Stimulated activated naive CD8-positive, alpha-beta T cell treated with anti-CD3 and anti-CD28 coated beads, Interleukin-15, Interleukin-2, amounts not matched to agents 100 ng/mL and 50 ng/mL, for 24 hours (primary cell): Measurements from ENCODE around the gene PPIA.

Experiments used
- H3K27ac Mint-ChIP-seq: one replicate; pipeline ENCODE4 v1.8.0; 2021; ENCODE audit warnings: mild to moderate bottlenecking, mixed read lengths
- H3K27me3 Mint-ChIP-seq: one replicate; pipeline ENCODE4 v1.8.0; 2021; ENCODE audit warnings: mixed read lengths
- H3K36me3 Mint-ChIP-seq: one replicate; pipeline ENCODE4 v1.8.0; 2021; ENCODE audit warnings: low read depth, mixed read lengths
- H3K4me1 Mint-ChIP-seq: one replicate; pipeline ENCODE4 v1.8.0; 2021; ENCODE audit warnings: low read depth, mixed read lengths
- H3K4me3 Mint-ChIP-seq: one replicate; pipeline ENCODE4 v1.8.0; 2021; ENCODE audit warnings: mild to moderate bottlenecking, mixed read lengths
- H3K9me3 Mint-ChIP-seq: one replicate; pipeline ENCODE4 v1.8.0; 2021; ENCODE audit warnings: mixed read lengths

Gene PPIA

DNA sequence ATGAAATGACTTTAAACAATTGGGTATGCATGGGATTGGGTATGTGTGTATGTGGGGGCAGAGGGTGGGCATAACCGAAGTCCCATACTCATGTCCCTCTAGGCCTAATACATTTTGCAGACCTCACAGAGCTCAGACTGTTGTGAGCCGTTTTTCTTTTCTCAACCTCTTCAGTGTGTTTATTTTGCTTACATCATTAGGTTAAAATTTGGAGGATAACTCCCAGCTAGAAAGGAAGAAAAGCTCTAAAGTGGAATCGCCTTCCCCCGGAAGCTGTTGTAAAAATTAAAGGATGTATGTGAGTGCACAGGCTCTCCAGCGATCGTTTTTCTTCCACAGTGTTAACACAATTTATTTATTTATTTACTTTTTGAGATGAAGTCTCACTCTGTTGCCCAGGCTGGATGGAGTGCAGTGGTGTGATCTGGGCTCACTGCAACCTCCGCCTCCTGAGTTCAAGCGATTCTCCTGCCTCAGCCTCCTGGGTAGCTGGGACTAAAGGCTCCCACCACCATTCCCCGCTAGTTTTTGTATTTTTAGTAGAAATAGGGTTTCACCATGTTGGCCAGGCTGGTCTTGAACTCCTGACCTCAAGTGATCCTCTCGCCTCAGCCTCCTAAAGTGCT lies 52.9 kb downstream of the PPIA start:
- Mint-ChIP-seq H3K4me3 (peak overlapping the region; percentile 99), H3K36me3 (no peaks in the 10 kb centered on the region), H3K4me1 (peaks cover 55% of the 10 kb centered on the region), H3K27ac (peak overlapping the region; percentile 98), H3K9me3 (no peaks in the 10 kb centered on the region), H3K27me3 (no peaks in the 10 kb centered on the region)

DNA sequence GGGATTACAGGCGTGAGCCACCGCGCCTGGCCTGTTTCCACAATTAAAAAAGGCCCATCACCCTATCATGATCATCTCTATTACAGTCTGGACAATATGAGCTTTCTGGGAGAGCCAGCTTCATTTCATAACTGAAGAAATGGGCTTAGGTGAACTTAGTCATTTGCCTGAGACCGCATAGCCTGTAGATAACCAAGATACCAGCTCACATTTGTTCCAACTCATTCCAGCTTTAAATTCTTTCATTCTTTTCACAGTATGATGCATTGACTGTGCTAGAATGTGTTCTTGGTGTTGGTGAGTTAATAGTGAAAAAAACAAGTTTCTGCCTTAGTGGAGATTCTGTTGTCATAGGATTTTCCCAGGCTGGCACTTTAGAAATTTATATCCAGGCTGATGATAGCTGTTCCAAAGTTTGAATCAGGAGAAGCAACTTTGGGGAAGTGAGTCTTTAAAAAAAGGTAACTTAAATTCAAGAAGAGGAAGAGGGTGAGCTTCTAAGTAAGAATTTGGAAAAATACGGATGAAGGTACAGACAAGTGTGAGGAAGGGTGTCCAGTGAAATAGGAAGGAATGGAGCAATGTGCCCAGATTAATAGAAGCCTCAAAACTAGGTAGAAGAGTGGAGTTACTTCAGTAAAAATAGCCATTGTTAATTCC lies 53.5 kb downstream of the PPIA start:
- Mint-ChIP-seq H3K27me3 (no peaks in the 10 kb centered on the region), H3K9me3 (no peaks in the 10 kb centered on the region), H3K4me1 (peaks cover 48% of the 10 kb centered on the region), H3K36me3 (no peaks in the 10 kb centered on the region), H3K4me3 (peak overlapping the region; percentile 99), H3K27ac (peak overlapping the region; percentile 8)

DNA sequence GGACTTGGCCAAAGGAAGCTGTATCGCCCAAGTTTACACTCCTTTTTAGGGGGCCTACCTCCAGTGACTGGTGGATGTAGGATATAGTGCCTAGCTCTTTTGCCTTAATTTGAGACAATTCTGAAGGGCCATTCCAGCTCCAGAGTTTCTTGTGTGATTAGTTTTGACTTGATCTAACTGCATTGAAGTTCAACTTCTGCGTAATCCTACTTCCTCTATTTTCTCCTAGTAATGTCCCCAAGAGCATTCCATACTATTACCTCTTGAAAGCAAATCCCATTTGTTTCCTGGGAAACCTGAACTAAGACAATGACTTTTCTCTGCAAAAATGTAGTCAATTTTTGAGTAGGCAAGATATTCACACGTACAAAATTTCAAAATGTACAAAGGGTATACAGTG lies 56.1 kb downstream of the PPIA start:
- no peak overlapping the region for H3K4me3 Mint-ChIP-seq
- no peaks in the 10 kb centered on the region for H3K27me3 Mint-ChIP-seq
- no peaks in the 10 kb centered on the region for H3K36me3 Mint-ChIP-seq
- H3K4me1 Mint-ChIP-seq, result peaks cover 34% of the 10 kb centered on the region
- no peaks in the 10 kb centered on the region for H3K9me3 Mint-ChIP-seq
- H3K27ac Mint-ChIP-seq, result no peak overlapping the region
